ENCODE measurements around the gene DDX27. TPM values are rescaled to one million over a fixed set of nuclear protein-coding genes. Genes with fewer than 3 reads are reported as not detected.

The DDX27 gene
- total and polyA plus RNA-seq, 2 of the 8 experiments (the other 6 are each of a cell fraction or from before 2014, with no cell fraction given), result 42.7 to 51.0 TPM

DNA sequence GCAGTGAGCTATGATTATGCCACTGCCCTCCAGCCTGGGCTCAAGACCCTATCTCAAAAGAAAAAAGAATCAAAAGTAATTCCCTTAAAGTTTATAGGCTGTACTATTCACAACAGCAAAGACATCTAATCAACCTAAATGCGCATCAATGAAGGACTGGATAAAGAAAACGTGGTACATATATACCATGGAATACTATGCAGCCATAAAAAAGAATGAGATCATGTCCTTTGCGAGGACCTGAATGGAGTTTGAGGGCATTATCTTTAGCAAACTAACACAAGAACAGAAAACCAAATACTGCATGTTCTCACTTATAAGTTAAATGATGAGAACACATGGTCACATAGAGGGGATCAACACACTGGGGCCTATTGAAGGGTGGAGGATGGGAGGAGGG lies 42.0 kb downstream of the DDX27 start (continued):
- TF ChIP-seq POLR2A (IDR thresholded peaks at IDR 0.05; ENCODE audit: control extremely low read depth in 1 of 2, low read depth in 2 of 2, low read length in 2 of 2) (no peak), CREB1 (IDR thresholded peaks at IDR 0.05) (no peak), RAD21 (IDR thresholded peaks at IDR 0.05 in 1 of 2, conservative IDR thresholded peaks at IDR 0.05 in 1 of 2; ENCODE audit: low read depth in 2 of 2, low read length in 2 of 2) (no peak), RBBP5 (IDR thresholded peaks at IDR 0.05; ENCODE audit: borderline replicate concordance, low read depth, low read length) (no peak), ASH2L (IDR thresholded peaks at IDR 0.05; ENCODE audit: low read length) (no peak), CTBP2 (IDR thresholded peaks at IDR 0.05; ENCODE audit: borderline replicate concordance, insufficient read depth, insufficient read length, low read length) (no peak)

Measured in H1 (cell line).